HG03039 (cell line): ENCODE data around the gene TMEM41B.
A peak's percentile ranks its signal among the peaks of the same experiment; 100 is the strongest.

Experiments used
- ATAC-seq: cut with Tn5 transposase; IDR thresholded peaks from one replicate; pipeline ENCODE4 v1.9.1; 2021; ENCODE audit warnings: mild to moderate bottlenecking, moderate library complexity; ENCODE audit not compliant: unreplicated experiment

TMEM41B gene

GRCh38 chr11:9310485-9311090, 3.8 kb downstream of the TMEM41B start:
- no peak for ATAC-seq

GRCh38 chr11:9304178-9304577, 10.2 kb downstream of the TMEM41B start:
- ATAC-seq = no peak

- ATAC-seq = no peak
Measured at GRCh38 chr11:9302448-9302847, 11.9 kb downstream of the TMEM41B start.

GRCh38 chr11:9301720-9302119, 12.7 kb downstream of the TMEM41B start:
- ATAC-seq = no peak

- ATAC-seq = no peak
Measured at GRCh38 chr11:9293646-9294045, 20.7 kb downstream of the TMEM41B start.

GRCh38 chr11:9285850-9286587, 28.4 kb downstream of the TMEM41B start:
- no peak for ATAC-seq

GRCh38 chr11:9280655-9281301, 33.6 kb downstream of the TMEM41B start:
- ATAC-seq = peak; percentile 77

- ATAC-seq = no peak
Measured at GRCh38 chr11:9277176-9277575, 37.2 kb downstream of the TMEM41B start.

GRCh38 chr11:9276571-9276970, 37.8 kb downstream of the TMEM41B start:
- no peak for ATAC-seq

GRCh38 chr11:9274499-9275258, 39.7 kb downstream of the TMEM41B start:
- ATAC-seq = no peak

GRCh38 chr11:9273376-9274336, 40.7 kb downstream of the TMEM41B start:
- no peak for ATAC-seq

GRCh38 chr11:9269492-9270013, 44.8 kb downstream of the TMEM41B start:
- no peak for ATAC-seq

- ATAC-seq = no peak
Measured at GRCh38 chr11:9267680-9268079, 46.7 kb downstream of the TMEM41B start.

GRCh38 chr11:9266926-9267325, 47.5 kb downstream of the TMEM41B start:
- ATAC-seq = no peak

- no peak for ATAC-seq
Measured at GRCh38 chr11:9266132-9266736, 48.2 kb downstream of the TMEM41B start.

GRCh38 chr11:9265211-9266131, 48.9 kb downstream of the TMEM41B start, which contains the start of gene DENND5A:
DENND5A (minus strand) TSS chr11:9265350; CDS start chr11:9265069, 281 bp downstream.
- peak; percentile 45 for ATAC-seq

GRCh38 chr11:9264316-9265210, 49.8 kb downstream of the TMEM41B start:
- ATAC-seq = no peak
